HepG2 (cell line): ENCODE data around the gene SGSM1. TPM values are rescaled to one million over a fixed set of nuclear protein-coding genes. Genes with fewer than 3 reads are reported as not detected.

Experiments used
- MAFK ChIP-seq, 2 experiments: IDR thresholded peaks in 1 of 2; conservative IDR thresholded peaks in 1 of 2; 2 replicates each; pipeline ENCODE4 v1.6.1; 2011; ENCODE audit warnings: improper control_type of control experiment in 2 of 2, low read length in 2 of 2
- MLX ChIP-seq: IDR thresholded peaks from 2 replicates; pipeline ENCODE4 v1.6.1; 2016
- NR0B2 ChIP-seq: sonication (generic); formaldehyde crosslinking; IDR thresholded peaks from 2 replicates; pipeline ENCODE4 v1.4.0; 2020; ENCODE audit warnings: mild to moderate bottlenecking, missing genetic modification reagents
- NRL ChIP-seq: sonication (generic); formaldehyde crosslinking; IDR thresholded peaks from 2 replicates; pipeline ENCODE4 v1.5.0; 2020; ENCODE audit warnings: missing genetic modification reagents, mild to moderate bottlenecking, moderate library complexity, borderline replicate concordance
- SMYD3 ChIP-seq: sonication (generic); formaldehyde crosslinking; IDR thresholded peaks from 2 replicates; pipeline ENCODE4 v1.8.1; 2023; ENCODE audit warnings: mild to moderate bottlenecking, missing genetic modification reagents
- SNAI1 ChIP-seq: sonication (generic); formaldehyde crosslinking; IDR thresholded peaks from 2 replicates; pipeline ENCODE4 v1.5.0; 2020; ENCODE audit warnings: mild to moderate bottlenecking, missing genetic modification reagents, borderline replicate concordance
- SNAPC4 ChIP-seq: sonication (generic); formaldehyde crosslinking; IDR thresholded peaks from 2 replicates; pipeline ENCODE4 v1.4.0; 2020; ENCODE audit warnings: mild to moderate bottlenecking, missing genetic modification reagents
- ZBTB25 ChIP-seq: IDR thresholded peaks from 2 replicates; pipeline ENCODE4 v1.6.1; 2018; ENCODE audit warnings: missing genetic modification reagents
- ZNF205 ChIP-seq: IDR thresholded peaks from 2 replicates; pipeline ENCODE4 v1.6.1; 2018; ENCODE audit warnings: missing biosample characterization, missing genetic modification reagents
- ZNF362 ChIP-seq: sonication (generic); formaldehyde crosslinking; IDR thresholded peaks from 2 replicates; pipeline ENCODE4 v1.4.0; 2020; ENCODE audit warnings: missing genetic modification reagents, mild to moderate bottlenecking, borderline replicate concordance
- ZNF570 ChIP-seq: sonication (generic); formaldehyde crosslinking; IDR thresholded peaks from 2 replicates; pipeline ENCODE4 v1.4.0; 2020; ENCODE audit warnings: mild to moderate bottlenecking, missing genetic modification reagents, borderline replicate concordance
- ZNF605 ChIP-seq: sonication (generic); formaldehyde crosslinking; IDR thresholded peaks from 2 replicates; pipeline ENCODE4 v1.8.0; 2022; ENCODE audit warnings: mild to moderate bottlenecking, missing genetic modification reagents
- ZNF609 ChIP-seq: sonication (generic); formaldehyde crosslinking; IDR thresholded peaks from 2 replicates; pipeline ENCODE4 v1.4.0; 2020; ENCODE audit warnings: mild to moderate bottlenecking, missing genetic modification reagents, borderline replicate concordance
- polyA plus RNA-seq, 8 experiments: library from polyadenylated mRNA; depleted of rRNA in 3 of 8; stranded (reverse) in 7 of 8; unstranded in 1 of 8; fragments of >200 nt; fragmentation: Illumina TruSeq in 4 of 8; extraction: Trizol in 4 of 8; gene quantifications; 2 replicates each; pipeline versions ENCODE4 v1.2.1 to v1.2.3, GENCODE V29; 2011 to 2016; ENCODE audit warnings: low read depth in 4 of 8, missing spikeins in 1 of 8, mixed read lengths in 1 of 8; ENCODE audit not compliant: insufficient read depth in 1 of 8
- total RNA-seq, 5 experiments: library from RNA; depleted of rRNA; stranded (reverse); fragments of >200 nt; fragmentation: Illumina TruSeq; extraction: Trizol; gene quantifications; 2 replicates each; pipeline ENCODE4 v1.2.3, GENCODE V29; 2016; ENCODE audit warnings: low read depth in 1 of 5

SGSM1 gene
- total and polyA plus RNA-seq, 2 of the 13 experiments (the other 11 are each of a cell fraction or from before 2014, with no cell fraction given): 0.07 TPM; not detected in 1

- no peak for TF ChIP-seq MLX
- TF ChIP-seq SNAI1 (CRISPR knock-in tag): no peak
- TF ChIP-seq SMYD3: no peak
- peak; percentile 42; the same call in 1 of the 2 replicates for TF ChIP-seq ZNF205 (CRISPR knock-in tag)
- no peak for TF ChIP-seq MAFK (conservative IDR thresholded peaks at IDR 0.05 in 1 of 2, IDR thresholded peaks at IDR 0.05 in 1 of 2; ENCODE audit: low read length in 2 of 2)
- TF ChIP-seq NR0B2 (CRISPR knock-in tag): peak; percentile 64; the same call in 1 of the 2 replicates
- TF ChIP-seq ZNF605 (CRISPR knock-in tag): no peak
- no peak for TF ChIP-seq SNAPC4 (CRISPR knock-in tag)
- no peak for TF ChIP-seq NRL
- TF ChIP-seq ZNF609 (CRISPR knock-in tag): peak; percentile 65; the same call in 1 of the 2 replicates
- peak; percentile 54; the same call in 1 of the 2 replicates for TF ChIP-seq ZNF362 (CRISPR knock-in tag)
- no peak for TF ChIP-seq ZNF570
- TF ChIP-seq ZBTB25 (CRISPR knock-in tag): no peak; the same call in none of the 2 replicates
Measured at GRCh38 chr22:24951942-24952836, 146.2 kb downstream of the SGSM1 start, which contains the start of gene KIAA1671 (continued).
